ENCODE measurements around the gene PNPLA5.

- no peak for TF ChIP-seq CTCF (IDR thresholded peaks at IDR 0.05; ENCODE audit: insufficient read depth, low read length)
- no peak for TF ChIP-seq REST (IDR thresholded peaks at IDR 0.05; ENCODE audit: insufficient replicate concordance, low read depth)
- no peak for TF ChIP-seq SPI1 (IDR thresholded peaks at IDR 0.05; ENCODE audit: borderline replicate concordance, low read depth)
Measured at GRCh38 chr22:43843783-43844530, 47.9 kb downstream of the PNPLA5 start.

All from HL-60 (cell line).